Naive thymus-derived CD4-positive, alpha-beta T cell (primary cell): Measurements from ENCODE around the gene ZNF771. TPM values are rescaled to one million over a fixed set of nuclear protein-coding genes. Genes with fewer than 3 reads are reported as not detected.

Experiments used
- ATAC-seq: fragments of 150-1000 bp; cut with Tn5 transposase; 2 replicates; pipeline ENCODE4 v1.10.0; 2021; ENCODE audit warnings: mild to moderate bottlenecking, moderate library complexity
- CTCF ChIA-PET: fragments of 350-600 bp; sonication (Branson Sonifier 250); formaldehyde crosslinking; loops from one replicate; lab custom pipeline; 2021; ENCODE audit warnings: antibody characterized with exemption; lab: Charles Lee
- POLR2A ChIA-PET: fragments of 350-600 bp; sonication (Branson Sonifier 250); formaldehyde crosslinking; loops from one replicate; lab custom pipeline; 2021; ENCODE audit warnings: antibody characterized with exemption, inconsistent platforms; lab: Charles Lee
- DNase-seq, 9 donors: peaks; one replicate each; pipeline versions ENCODE4 v3.0.0 to v3.0.0-alpha.2; 2020 to 2022; ENCODE audit warnings: mixed read lengths in 1 of 9
- H3K27ac ChIP-seq: one replicate; pipeline ENCODE4 v1.7.0; 2013; ENCODE audit warnings: mild to moderate bottlenecking, low read depth, low read length, moderate library complexity
- H3K27me3 ChIP-seq, 2 donors: one replicate each; pipeline ENCODE4 v1.7.0; 2013; ENCODE audit warnings: low read length in 2 of 2, mild to moderate bottlenecking in 2 of 2, moderate library complexity in 2 of 2; ENCODE audit not compliant: control insufficient read depth in 2 of 2, insufficient read depth in 2 of 2
- H3K36me3 ChIP-seq, 3 experiments: 1 replicate in 2 of 3; 2 replicates in 1 of 3; pipeline ENCODE4 v1.7.0; 2013; ENCODE audit warnings: low read length in 3 of 3, mild to moderate bottlenecking in 3 of 3, moderate library complexity in 1 of 3; ENCODE audit not compliant: insufficient read depth in 3 of 3, control insufficient read depth in 2 of 3
- H3K4me1 ChIP-seq, 2 donors: one replicate each; pipeline ENCODE4 v1.7.0; 2013; ENCODE audit warnings: low read length in 2 of 2, mild to moderate bottlenecking in 2 of 2, moderate library complexity in 1 of 2; ENCODE audit not compliant: control insufficient read depth in 2 of 2, insufficient read depth in 2 of 2
- H3K4me3 ChIP-seq: 2 replicates; pipeline ENCODE4 v1.7.0; 2013; ENCODE audit warnings: mild to moderate bottlenecking, low read length
- H3K9me3 ChIP-seq, 3 experiments: 1 replicate in 2 of 3; 2 replicates in 1 of 3; pipeline ENCODE4 v1.7.0; 2013; ENCODE audit warnings: low read length in 3 of 3; ENCODE audit not compliant: control insufficient read depth in 2 of 3
- H3K27ac Mint-ChIP-seq, 9 donors: one replicate each; pipeline ENCODE4 v1.8.0; 2020 to 2022; ENCODE audit warnings: mixed read lengths in 9 of 9, mild to moderate bottlenecking in 8 of 9, moderate library complexity in 5 of 9, inconsistent platforms in 2 of 9
- H3K27me3 Mint-ChIP-seq, 5 donors: one replicate each; pipeline ENCODE4 v1.8.0; 2021 to 2022; ENCODE audit warnings: mixed read lengths in 5 of 5, mild to moderate bottlenecking in 1 of 5
- H3K36me3 Mint-ChIP-seq, 5 donors: one replicate each; pipeline ENCODE4 v1.8.0; 2020 to 2022; ENCODE audit warnings: mixed read lengths in 5 of 5, mild to moderate bottlenecking in 3 of 5, inconsistent platforms in 1 of 5
- H3K4me1 Mint-ChIP-seq, 7 donors: one replicate each; pipeline ENCODE4 v1.8.0; 2020 to 2022; ENCODE audit warnings: mixed read lengths in 7 of 7, mild to moderate bottlenecking in 3 of 7, inconsistent platforms in 1 of 7
- H3K4me3 Mint-ChIP-seq, 10 donors: one replicate each; pipeline ENCODE4 v1.8.0; 2020 to 2022; ENCODE audit warnings: mild to moderate bottlenecking in 10 of 10, mixed read lengths in 10 of 10, moderate library complexity in 6 of 10, inconsistent platforms in 2 of 10
- H3K9me3 Mint-ChIP-seq, 11 donors: one replicate each; pipeline ENCODE4 v1.8.0; 2020 to 2022; ENCODE audit warnings: mixed read lengths in 11 of 11, mild to moderate bottlenecking in 4 of 11, inconsistent platforms in 1 of 11, moderate library complexity in 1 of 11
- intact Hi-C, 2 donors: fragments of 100-400 bp; cut with micrococcal nuclease; formaldehyde crosslinking; loops; one replicate each; pipeline ENCODE4 v1.15.1; 2023
- polyA plus RNA-seq, 2 donors: library from polyadenylated mRNA; unstranded; fragments of 300-500 nt; fragmentation: Illumina TruSeq; gene quantifications; one replicate each; pipeline ENCODE4 v1.2.3, GENCODE V29; 2021
- total RNA-seq, 6 experiments: library from RNA in 5 of 6; stranded (reverse) in 5 of 6; gene quantifications; 1 replicate in 5 of 6; 2 replicates in 1 of 6; pipeline ENCODE4 v1.2.3 and lab custom pipeline; 2021 to 2026

Gene ZNF771
- total and polyA plus RNA-seq, 7 experiments from 2014 or later = 1.2 to 9.4 (median 4.5) TPM

DNA sequence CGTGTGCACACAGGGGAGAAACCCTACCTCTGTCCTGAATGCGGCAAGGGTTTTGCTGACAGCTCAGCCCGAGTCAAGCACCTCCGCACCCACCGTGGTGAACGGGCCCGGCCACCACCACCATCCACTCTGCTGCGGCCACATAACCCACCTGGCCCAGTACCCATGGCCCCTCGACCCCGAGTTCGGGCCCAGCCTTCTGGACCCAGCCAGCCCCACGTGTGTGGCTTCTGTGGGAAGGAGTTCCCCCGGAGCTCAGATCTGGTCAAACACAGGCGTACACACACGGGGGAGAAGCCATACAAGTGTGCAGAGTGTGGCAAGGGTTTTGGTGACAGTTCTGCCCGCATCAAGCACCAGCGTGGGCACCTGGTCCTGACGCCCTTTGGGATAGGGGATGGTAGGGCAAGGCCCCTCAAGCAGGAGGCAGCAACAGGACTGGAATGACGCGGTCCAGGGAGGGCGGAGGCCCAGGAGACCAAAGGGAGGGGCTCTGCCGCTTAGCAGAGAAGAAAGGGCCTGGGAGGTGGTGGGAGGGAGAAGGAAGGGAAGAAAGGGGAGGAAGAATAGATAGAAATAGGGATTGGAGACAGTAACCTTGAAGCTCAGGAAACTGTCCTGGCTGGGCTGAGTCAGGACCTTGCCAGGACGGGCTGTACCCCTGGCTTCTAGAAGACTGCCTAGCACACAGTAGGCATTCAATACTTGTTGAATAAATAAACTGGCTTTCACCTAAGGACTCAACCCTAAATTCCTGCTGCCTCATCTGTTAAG, 8.6 kb upstream of the ZNF771 start:
- intact Hi-C loops = no loop called here
- ChIA-PET POLR2A (interaction anchor here (0.7 to 14.0 kb wide), 7 partner anchors 9 to 257 kb away, joined by 3 to 254 read pairs (median 5); partner anchors contain the start of genes SEPTIN1 and ZNF771), CTCF (interaction anchor here (0.9 to 1.1 kb wide), 2 partner anchors 8 to 11 kb away, joined by 3 to 4 read pairs; no protein-coding TSS in a partner anchor)
- peaks cover 32 to 46% (median 41%) of the 10 kb centered on the region in 7 donors for H3K4me1 Mint-ChIP-seq
- no peaks in the 10 kb centered on the region for H3K27me3 Mint-ChIP-seq
- Histone ChIP-seq H3K27me3 (no peaks in the 10 kb centered on the region), H3K4me3 (no peak overlapping the region), H3K9me3 (no peaks in the 10 kb centered on the region), H3K4me1 (peaks cover 14 to 22% of the 10 kb centered on the region in 2 donors), H3K27ac (peak overlapping the region; percentile 70), H3K36me3 (peaks cover 0 to 18% (median 0%) of the 10 kb centered on the region in 3 experiments)
- H3K4me3 Mint-ChIP-seq = peak overlapping the region in 9 of 10 donors; percentile 47 to 92 (median 86)
- peak overlapping the region in 4 of 9 donors; percentile 17 to 85 (median 46) for H3K27ac Mint-ChIP-seq
- H3K9me3 Mint-ChIP-seq = no peaks in the 10 kb centered on the region
- ATAC-seq (no peak), DNase-seq (no peak)
- peaks cover 0 to 7% (median 4%) of the 10 kb centered on the region in 5 donors for H3K36me3 Mint-ChIP-seq

DNA sequence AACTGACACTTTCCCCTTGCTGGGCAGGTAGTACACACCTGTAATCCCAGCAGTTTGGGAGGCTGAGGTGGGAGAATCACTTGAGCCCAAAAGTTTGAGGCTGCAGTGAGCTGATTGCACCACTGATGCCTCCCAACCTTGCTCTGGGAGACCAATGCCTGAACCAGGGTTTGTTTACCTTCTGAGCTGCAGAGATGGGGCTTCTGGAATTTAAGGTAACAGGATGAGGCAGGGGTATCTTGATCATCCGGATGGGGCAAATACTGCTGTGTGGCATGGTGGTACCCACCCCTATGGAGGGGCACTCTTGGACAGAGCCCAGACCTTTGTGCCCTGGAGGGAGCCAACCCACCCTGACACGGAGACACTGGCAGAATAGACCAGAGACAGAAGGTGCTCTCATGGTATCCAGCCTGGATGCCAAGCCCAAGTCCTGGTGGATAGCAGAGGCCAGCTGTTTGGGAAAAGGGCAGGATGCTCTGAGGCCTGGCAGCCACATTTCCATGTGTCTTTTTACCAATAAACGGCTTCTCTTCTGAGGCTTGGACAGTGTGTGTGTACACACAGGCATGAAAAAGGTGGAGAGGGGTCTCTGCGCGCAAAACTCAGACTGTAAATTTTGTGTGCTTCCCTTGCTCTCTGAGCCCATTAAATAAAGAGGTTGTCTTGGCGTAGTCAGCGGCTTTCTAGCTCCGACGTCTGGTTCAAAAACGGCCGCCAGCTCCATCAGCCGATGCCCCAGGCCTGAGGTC, 7.8 kb upstream of the ZNF771 start:
- POLR2A ChIA-PET = interaction anchor here (0.6 to 14.0 kb wide), 6 partner anchors 10 to 256 kb away, joined by 3 to 254 read pairs (median 4); partner anchors contain the start of gene SEPTIN1

DNA sequence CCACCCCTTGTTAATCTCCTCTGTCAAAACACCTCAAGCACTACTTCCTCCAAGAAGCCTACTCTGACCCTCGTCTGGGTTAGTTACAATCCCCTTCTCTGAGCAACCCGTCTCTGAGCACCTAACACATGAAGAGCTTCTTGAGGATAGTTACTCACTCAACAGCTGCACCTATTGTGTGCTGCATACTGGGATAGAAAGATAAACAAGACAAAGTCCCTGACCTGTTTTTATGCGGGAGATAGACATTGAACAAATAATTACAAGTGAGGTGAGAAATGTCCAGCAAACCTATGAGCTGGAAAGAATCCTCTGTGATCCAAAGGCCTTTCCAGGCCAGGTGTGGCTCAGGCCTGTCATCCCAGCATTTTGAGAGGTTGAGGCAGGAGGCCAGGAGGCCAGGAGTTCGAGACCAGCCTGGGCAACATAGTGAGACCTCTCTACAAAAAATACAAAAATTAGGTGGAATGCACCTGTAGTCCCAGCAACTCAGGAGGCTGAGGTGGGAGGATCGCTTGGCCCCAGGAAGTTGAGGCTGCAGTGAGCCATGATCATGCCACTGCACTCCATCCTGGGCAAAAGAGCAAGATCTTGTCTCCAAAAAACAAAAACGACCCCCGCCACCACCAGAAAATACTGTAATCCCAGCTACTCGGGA, 5.5 kb upstream of the ZNF771 start:
- H3K4me3 Mint-ChIP-seq = peak overlapping the region; percentile 54 to 93 (median 88)
- H3K4me1 ChIP-seq = peaks cover 6 to 10% of the 10 kb centered on the region in 2 donors
- intact Hi-C loops = loop anchor here (10.0 kb wide), 3 partner anchors 307 to 427 kb away; partner anchors contain the start of genes ALDOA (in 1 of the 2), TAOK2 (in 1 of the 2), TBX6 (in 1 of the 2) and YPEL3 (in 1 of the 2)
- ChIA-PET POLR2A (interaction anchor here (0.6 to 14.0 kb wide), 5 partner anchors 13 to 464 kb away, joined by 3 to 254 read pairs (median 5); partner anchors contain the start of gene SEPTIN1), CTCF (interaction anchor here (0.6 to 1.2 kb wide), 3 partner anchors 10 to 389 kb away, joined by 3 to 6 read pairs (median 3); no protein-coding TSS in a partner anchor)
- peaks cover 0 to 5% (median 3%) of the 10 kb centered on the region in 5 donors for H3K36me3 Mint-ChIP-seq
- peaks cover 0 to 18% (median 0%) of the 10 kb centered on the region in 3 experiments for H3K36me3 ChIP-seq
- H3K27ac Mint-ChIP-seq = peak overlapping the region in 3 of 9 donors; percentile 46 to 85 (median 59)
- no peak for DNase-seq
- peaks cover 0 to 4% (median 0%) of the 10 kb centered on the region in 5 donors for H3K27me3 Mint-ChIP-seq
- H3K9me3 ChIP-seq = no peaks in the 10 kb centered on the region
- H3K27ac ChIP-seq = no peak overlapping the region
- H3K27me3 ChIP-seq = no peaks in the 10 kb centered on the region
- H3K9me3 Mint-ChIP-seq = peaks cover 0 to 4% (median 0%) of the 10 kb centered on the region in 11 donors
- no peak for ATAC-seq
- H3K4me1 Mint-ChIP-seq = peaks cover 16 to 30% (median 27%) of the 10 kb centered on the region in 7 donors
- H3K4me3 ChIP-seq = no peak overlapping the region

More for the DNA sequence above, 7.8 kb upstream of the ZNF771 start:
- no peaks in the 10 kb centered on the region for H3K9me3 Mint-ChIP-seq
- Histone ChIP-seq H3K4me3 (peak overlapping the region; percentile 74), H3K36me3 (peaks cover 0 to 18% (median 0%) of the 10 kb centered on the region in 3 experiments), H3K9me3 (no peaks in the 10 kb centered on the region), H3K27ac (peak overlapping the region; percentile 70), H3K27me3 (no peaks in the 10 kb centered on the region), H3K4me1 (peaks cover 11 to 18% of the 10 kb centered on the region in 2 donors)
- intact Hi-C loops = loop anchor here (10.0 kb wide), 3 partner anchors 305 to 425 kb away; partner anchors contain the start of genes ALDOA (in 1 of the 2), TAOK2 (in 1 of the 2), TBX6 (in 1 of the 2) and YPEL3 (in 1 of the 2)
- CTCF ChIA-PET = interaction anchor here (0.9 to 2.1 kb wide), 2 partner anchors 10 to 29 kb away, joined by 4 read pairs; no protein-coding TSS in a partner anchor
- DNase-seq (no peak), ATAC-seq (no peak)
- peaks cover 27 to 41% (median 37%) of the 10 kb centered on the region in 7 donors for H3K4me1 Mint-ChIP-seq
- peak overlapping the region in 8 of 9 donors; percentile 73 to 91 (median 84) for H3K27ac Mint-ChIP-seq
- H3K4me3 Mint-ChIP-seq = peak overlapping the region; percentile 72 to 93 (median 90)
- H3K36me3 Mint-ChIP-seq = peaks cover 0 to 7% (median 4%) of the 10 kb centered on the region in 5 donors
- no peaks in the 10 kb centered on the region for H3K27me3 Mint-ChIP-seq

DNA sequence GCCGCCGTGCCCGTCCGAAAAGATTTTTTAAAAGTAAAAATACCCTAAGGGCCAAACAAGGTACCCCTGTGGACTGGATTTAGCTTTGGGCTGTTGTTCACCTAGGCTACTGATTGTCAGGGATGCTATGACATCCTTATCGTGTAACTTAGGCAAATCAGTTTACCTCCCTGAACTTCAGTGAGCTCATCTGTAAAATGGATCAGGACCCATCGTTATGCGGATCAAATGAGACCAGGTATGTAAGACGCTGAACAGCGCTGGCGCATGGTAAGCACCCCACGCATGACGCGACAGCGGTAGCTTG, 658 bp upstream of the ZNF771 start:
- intact Hi-C loops = loop anchor here (1.0 to 10.0 kb wide), 13 partner anchors 11 to 432 kb away; partner anchors contain the start of genes MAPK3 (in 2 of the 2), SEPTIN1 (in 2 of the 2), ZNF48 (in 2 of the 2) and ALDOA (in 1 of the 2)
- H3K4me1 ChIP-seq = peaks cover 0 to 12% of the 10 kb centered on the region in 2 donors
- peaks cover 0 to 2% (median 0%) of the 10 kb centered on the region in 5 donors for H3K36me3 Mint-ChIP-seq
- no peaks in the 10 kb centered on the region for H3K9me3 ChIP-seq
- H3K36me3 ChIP-seq = peaks cover 0 to 5% (median 0%) of the 10 kb centered on the region in 3 experiments
- peak overlapping the region; percentile 83 to 97 (median 95) for H3K27ac Mint-ChIP-seq
- POLR2A ChIA-PET = interaction anchor here (0.5 to 9.0 kb wide), 19 partner anchors 9 to 340 kb away, joined by 3 to 156 read pairs (median 4); partner anchors contain the start of genes CD2BP2, DCTPP1, SEPTIN1 and TBC1D10B
- H3K27me3 Mint-ChIP-seq = peaks cover 0 to 4% (median 0%) of the 10 kb centered on the region in 5 donors
- DNase-seq = no peak
- H3K27ac ChIP-seq = peak overlapping the region; percentile 74
- peaks cover 0 to 5% (median 0%) of the 10 kb centered on the region in 11 donors for H3K9me3 Mint-ChIP-seq
- H3K4me1 Mint-ChIP-seq = peaks cover 21 to 28% (median 24%) of the 10 kb centered on the region in 7 donors
- H3K4me3 ChIP-seq = peak overlapping the region; percentile 85
- no peaks in the 10 kb centered on the region for H3K27me3 ChIP-seq
- CTCF ChIA-PET = interaction anchor here (0.7 to 2.7 kb wide), 7 partner anchors 9 to 495 kb away, joined by 3 to 11 read pairs (median 4); partner anchors contain the start of genes DCTPP1, SEPTIN1 and TBC1D10B
- peak; percentile 20 for ATAC-seq
- peak overlapping the region; percentile 87 to 100 (median 97) for H3K4me3 Mint-ChIP-seq

DNA sequence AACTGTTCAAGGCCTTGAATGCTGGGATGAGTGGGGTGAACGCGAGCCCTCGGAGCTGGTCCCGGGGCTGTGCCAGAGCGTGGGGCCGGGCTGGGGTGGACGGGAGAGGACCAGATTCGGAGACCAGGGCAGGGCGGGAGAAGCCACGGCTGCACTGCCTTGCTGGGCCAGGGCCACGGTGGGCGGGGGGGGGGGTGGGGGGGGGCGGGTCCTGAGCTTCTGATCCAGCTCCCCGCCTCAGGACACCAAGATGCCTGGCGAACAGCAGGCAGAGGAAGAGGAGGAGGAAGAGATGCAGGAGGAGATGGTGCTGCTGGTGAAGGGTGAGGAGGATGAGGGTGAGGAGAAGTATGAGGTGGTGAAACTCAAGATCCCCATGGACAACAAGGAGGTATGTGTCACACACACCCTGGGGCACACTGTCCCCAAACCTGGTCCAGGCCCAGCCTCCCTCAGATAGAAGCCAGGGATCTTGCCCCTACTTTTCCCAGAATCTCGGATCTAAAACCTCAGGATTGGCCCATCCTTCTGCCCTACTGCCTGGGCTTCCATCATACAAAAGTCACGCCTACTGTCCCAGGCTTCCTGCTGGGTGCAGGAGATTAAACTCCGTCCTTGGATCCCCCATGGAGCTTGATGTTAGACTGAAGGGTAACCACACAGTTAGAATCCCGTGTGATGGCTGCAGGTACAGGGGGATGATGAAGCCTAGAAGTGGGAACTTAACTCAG, 563 bp downstream of the ZNF771 start:
- peaks cover 0 to 5% (median 0%) of the 10 kb centered on the region in 11 donors for H3K9me3 Mint-ChIP-seq
- peak overlapping the region; percentile 74 for H3K27ac ChIP-seq
- ChIA-PET POLR2A (interaction anchor here (0.6 to 9.0 kb wide), 21 partner anchors 9 to 341 kb away, joined by 3 to 156 read pairs (median 8); partner anchors contain the start of genes CORO1A, DCTPP1, SEPTIN1 and TBC1D10B), CTCF (interaction anchor here (0.5 to 2.7 kb wide), 11 partner anchors 10 to 343 kb away, joined by 3 to 11 read pairs (median 4); partner anchors contain the start of genes FBRS, SEPTIN1, TBC1D10B and ZNF48)
- DNase-seq = no peak
- H3K4me1 Mint-ChIP-seq = peaks cover 21 to 32% (median 27%) of the 10 kb centered on the region in 7 donors
- H3K4me3 Mint-ChIP-seq = peak overlapping the region; percentile 65 to 100 (median 90)
- peaks cover 0 to 10% (median 0%) of the 10 kb centered on the region in 3 experiments for H3K36me3 ChIP-seq
- peak overlapping the region; percentile 15 to 78 (median 63) for H3K27ac Mint-ChIP-seq
- peak overlapping the region; percentile 85 for H3K4me3 ChIP-seq
- H3K27me3 Mint-ChIP-seq = peaks cover 0 to 4% (median 0%) of the 10 kb centered on the region in 5 donors
- peaks cover 0 to 12% of the 10 kb centered on the region in 2 donors for H3K4me1 ChIP-seq
- no peak for ATAC-seq
- peaks cover 0 to 5% (median 4%) of the 10 kb centered on the region in 5 donors for H3K36me3 Mint-ChIP-seq
- H3K27me3 ChIP-seq = no peaks in the 10 kb centered on the region
- intact Hi-C loops = loop anchor here (1.0 to 10.0 kb wide), 15 partner anchors 9 to 433 kb away; partner anchors contain the start of genes CD2BP2 (in 2 of the 2), MAPK3 (in 2 of the 2), SEPTIN1 (in 2 of the 2) and ZNF48 (in 2 of the 2)
- no peaks in the 10 kb centered on the region for H3K9me3 ChIP-seq
